ENCODE measurements around the gene HIVEP1.

HIVEP1 gene

GRCh38 chr6:12163744-12164507 is 151.8 kb downstream of the HIVEP1 start:
- ChIA-PET CTCF (no interaction called here), POLR2A (no interaction called here)
- no peak for DNase-seq (ENCODE audit: low read depth, low spot score)
- no peak for TF ChIP-seq CTCF (IDR thresholded peaks at IDR 0.05; ENCODE audit: insufficient read depth, low read length, missing control alignments)
- H3K4me3 ChIP-seq (ENCODE audit: low read depth, low read length) = no peak overlapping the region

DNA sequence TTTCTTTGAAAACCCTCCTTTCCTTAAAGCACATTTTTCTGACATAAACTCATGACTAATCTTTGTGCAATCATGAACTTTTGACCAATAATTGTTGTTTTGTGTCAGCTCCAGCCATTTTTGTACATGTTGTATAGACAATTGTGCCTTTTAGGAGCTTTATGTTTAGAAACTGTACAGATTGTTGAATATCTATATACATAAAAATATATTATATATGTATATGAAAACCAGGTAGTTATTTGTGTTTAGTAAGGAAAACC is 152.3 kb downstream of the HIVEP1 start:
- ChIA-PET CTCF (no interaction called here), POLR2A (no interaction called here)
- no peak overlapping the region for H3K4me3 ChIP-seq (ENCODE audit: low read depth, low read length)
- DNase-seq (ENCODE audit: low read depth, low spot score) = no peak
- no peak for TF ChIP-seq CTCF (IDR thresholded peaks at IDR 0.05; ENCODE audit: insufficient read depth, low read length, missing control alignments)

GRCh38 chr6:12165297-12165696 is 153.2 kb downstream of the HIVEP1 start:
- no peak for DNase-seq (ENCODE audit: low read depth, low spot score)
- H3K4me3 ChIP-seq (ENCODE audit: low read depth, low read length) = no peak overlapping the region
- CTCF ChIA-PET = no interaction called here
- POLR2A ChIA-PET = no interaction called here
- no peak for TF ChIP-seq CTCF (IDR thresholded peaks at IDR 0.05; ENCODE audit: insufficient read depth, low read length, missing control alignments)

DNA sequence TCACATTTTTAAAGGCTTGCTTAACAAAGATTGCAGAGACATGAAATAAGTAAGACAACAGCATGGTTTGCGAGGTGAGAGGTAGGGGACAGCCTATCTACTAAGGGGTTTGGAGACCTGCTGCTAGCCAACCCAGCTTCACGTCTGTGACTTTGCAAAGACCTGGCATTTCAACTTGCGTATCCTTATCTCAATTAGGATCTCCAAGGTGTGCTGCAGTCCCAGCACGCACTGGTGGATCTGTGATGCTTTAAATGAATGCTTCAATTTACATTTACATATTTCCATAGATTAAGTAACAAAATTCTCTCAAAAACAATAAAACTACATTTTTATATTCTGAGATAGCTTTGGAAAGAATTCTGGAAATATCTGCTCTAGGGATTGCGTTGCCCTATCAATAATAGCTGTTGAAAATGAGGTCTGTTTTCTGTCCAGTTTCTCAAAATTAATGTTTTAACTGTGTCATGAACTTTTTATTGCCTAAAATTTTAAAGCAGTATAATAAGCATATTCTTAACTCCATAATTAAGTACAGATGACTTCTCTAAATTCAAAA is 153.7 kb downstream of the HIVEP1 start:
- ChIA-PET CTCF (no interaction called here), POLR2A (no interaction called here)

DNA sequence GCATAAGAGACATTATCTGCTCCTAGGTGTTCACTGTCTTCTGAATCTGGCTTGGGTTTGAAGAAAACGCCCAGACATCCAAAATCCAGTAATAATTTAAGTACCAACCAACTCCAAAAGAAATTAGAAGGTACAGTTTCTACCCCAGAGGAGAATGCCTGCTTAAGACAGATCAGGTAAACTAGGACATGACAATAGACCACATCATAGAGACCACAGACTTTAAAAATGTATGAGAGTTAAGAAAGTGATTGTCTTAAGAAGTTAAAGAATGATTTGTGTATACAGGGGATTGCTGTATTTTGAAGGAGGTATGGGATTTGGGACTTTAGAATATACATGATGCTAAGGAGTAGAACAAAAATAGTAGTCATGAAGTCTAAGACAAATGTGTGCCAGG is 157.3 kb downstream of the HIVEP1 start:
- H3K4me3 ChIP-seq (ENCODE audit: low read depth, low read length) = no peak overlapping the region
- ChIA-PET POLR2A (no interaction called here), CTCF (no interaction called here)
- no peak for DNase-seq (ENCODE audit: low read depth, low spot score)
- TF ChIP-seq CTCF (IDR thresholded peaks at IDR 0.05; ENCODE audit: insufficient read depth, low read length, missing control alignments) = no peak

More for the DNA sequence above, 153.7 kb downstream of the HIVEP1 start:
- DNase-seq (ENCODE audit: low read depth, low spot score) = no peak
- TF ChIP-seq CTCF (IDR thresholded peaks at IDR 0.05; ENCODE audit: insufficient read depth, low read length, missing control alignments) = no peak
- no peak overlapping the region for H3K4me3 ChIP-seq (ENCODE audit: low read depth, low read length)

DNA sequence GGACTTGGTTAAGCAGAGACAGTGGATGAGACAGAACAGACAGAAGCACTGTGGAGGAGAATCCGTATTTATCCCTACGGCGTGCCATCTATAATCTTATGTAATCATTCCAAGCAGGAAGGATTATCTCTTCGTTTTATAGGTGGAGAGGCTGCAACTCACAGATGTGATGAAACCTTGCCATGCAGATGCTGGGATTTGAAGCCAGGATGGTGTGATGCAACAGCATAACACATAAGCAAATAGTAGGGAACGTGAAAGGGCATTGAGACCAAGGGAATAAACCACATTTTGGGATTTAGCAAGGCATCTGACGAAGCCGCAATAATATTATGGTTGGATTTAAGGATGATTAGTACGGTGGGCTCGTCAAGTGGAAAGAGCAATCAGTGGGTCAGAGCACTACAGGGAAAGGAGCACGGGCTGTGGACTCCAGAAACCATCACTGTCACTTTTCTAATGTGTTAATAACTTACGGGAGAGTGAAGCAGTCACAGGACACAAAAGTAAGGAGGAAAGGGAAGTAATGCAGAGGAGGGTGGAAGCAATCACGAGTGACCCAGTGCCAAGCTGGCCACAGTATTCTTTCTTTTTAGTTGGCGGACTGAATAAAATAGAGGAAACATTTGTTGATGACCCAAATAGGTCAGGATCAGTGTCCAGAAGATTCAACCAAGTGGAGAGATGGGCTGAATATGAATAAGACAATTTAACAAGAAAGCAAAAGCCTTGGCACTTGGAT is 158.4 kb downstream of the HIVEP1 start:
- no peak for DNase-seq (ENCODE audit: low read depth, low spot score)
- TF ChIP-seq CTCF (IDR thresholded peaks at IDR 0.05; ENCODE audit: insufficient read depth, low read length, missing control alignments) = no peak
- H3K4me3 ChIP-seq (ENCODE audit: low read depth, low read length) = no peak overlapping the region
- CTCF ChIA-PET = no interaction called here
- POLR2A ChIA-PET = no interaction called here
